ENCODE data around the gene ADCY1. TPM values are rescaled to one million over a fixed set of nuclear protein-coding genes. Genes with fewer than 3 reads are reported as not detected.

ADCY1 gene
- total RNA-seq, 1 experiment from 2014 or later: not detected

GRCh38 chr7:45617166-45617565 lies 43.0 kb downstream of the ADCY1 start:
- H3K4me3 ChIP-seq: no peak overlapping the region
- DNase-seq: no peak
- no peak overlapping the region for H3K27ac ChIP-seq
- no peaks in the 10 kb centered on the region for H3K27me3 ChIP-seq
- no peaks in the 10 kb centered on the region for H3K4me1 ChIP-seq
- H3K36me3 ChIP-seq: no peaks in the 10 kb centered on the region
- no peaks in the 10 kb centered on the region for H3K9me3 ChIP-seq (replicated peaks)

GRCh38 chr7:45622058-45622457 lies 47.9 kb downstream of the ADCY1 start:
- no peak for DNase-seq
- Histone ChIP-seq H3K9me3 (replicated peaks) (no peaks in the 10 kb centered on the region), H3K4me1 (no peaks in the 10 kb centered on the region), H3K27me3 (peaks cover 11% of the 10 kb centered on the region; the same call in 1 of the 2 replicates), H3K27ac (no peak overlapping the region), H3K4me3 (no peak overlapping the region), H3K36me3 (no peaks in the 10 kb centered on the region)

GRCh38 chr7:45623157-45623556 lies 49.0 kb downstream of the ADCY1 start:
- Histone ChIP-seq H3K27ac (no peak overlapping the region), H3K27me3 (peaks cover 11% of the 10 kb centered on the region; the same call in 1 of the 2 replicates), H3K4me1 (no peaks in the 10 kb centered on the region), H3K36me3 (no peaks in the 10 kb centered on the region), H3K9me3 (replicated peaks) (no peaks in the 10 kb centered on the region), H3K4me3 (no peak overlapping the region)
- no peak for DNase-seq

- no peaks in the 10 kb centered on the region for H3K4me1 ChIP-seq
- no peak for DNase-seq
- no peaks in the 10 kb centered on the region for H3K36me3 ChIP-seq
- no peak overlapping the region for H3K4me3 ChIP-seq
- no peak overlapping the region for H3K27ac ChIP-seq
- H3K9me3 ChIP-seq (replicated peaks): no peaks in the 10 kb centered on the region
- peaks cover 11% of the 10 kb centered on the region; the same call in 1 of the 2 replicates for H3K27me3 ChIP-seq
Measured at GRCh38 chr7:45623740-45624391, 49.7 kb downstream of the ADCY1 start.

- Histone ChIP-seq H3K36me3 (no peaks in the 10 kb centered on the region), H3K27ac (no peak overlapping the region), H3K4me1 (no peaks in the 10 kb centered on the region), H3K9me3 (replicated peaks) (no peaks in the 10 kb centered on the region), H3K4me3 (no peak overlapping the region), H3K27me3 (peaks cover 11% of the 10 kb centered on the region; the same call in 1 of the 2 replicates)
- DNase-seq: no peak
Measured at GRCh38 chr7:45624392-45624760, 50.2 kb downstream of the ADCY1 start.

- Histone ChIP-seq H3K4me1 (no peaks in the 10 kb centered on the region), H3K9me3 (replicated peaks) (no peaks in the 10 kb centered on the region), H3K36me3 (no peaks in the 10 kb centered on the region), H3K4me3 (no peak overlapping the region), H3K27ac (no peak overlapping the region), H3K27me3 (peaks cover 11% of the 10 kb centered on the region; the same call in 1 of the 2 replicates)
- DNase-seq: no peak
Measured at GRCh38 chr7:45625067-45625466, 50.9 kb downstream of the ADCY1 start.

- no peaks in the 10 kb centered on the region for H3K9me3 ChIP-seq (replicated peaks)
- no peak overlapping the region for H3K27ac ChIP-seq
- H3K27me3 ChIP-seq: peaks cover 11% of the 10 kb centered on the region; the same call in 1 of the 2 replicates
- H3K4me3 ChIP-seq: no peak overlapping the region
- DNase-seq: no peak
- no peaks in the 10 kb centered on the region for H3K4me1 ChIP-seq
- H3K36me3 ChIP-seq: no peaks in the 10 kb centered on the region
Measured at GRCh38 chr7:45625714-45626440, 51.7 kb downstream of the ADCY1 start.

GRCh38 chr7:45626441-45627430 lies 52.6 kb downstream of the ADCY1 start:
- Histone ChIP-seq H3K27me3 (peaks cover 11% of the 10 kb centered on the region; the same call in 1 of the 2 replicates), H3K4me1 (no peaks in the 10 kb centered on the region), H3K9me3 (replicated peaks) (no peaks in the 10 kb centered on the region), H3K27ac (no peak overlapping the region), H3K36me3 (no peaks in the 10 kb centered on the region), H3K4me3 (no peak overlapping the region)
- DNase-seq: no peak

GRCh38 chr7:45627691-45628456 lies 53.7 kb downstream of the ADCY1 start:
- no peak for DNase-seq
- Histone ChIP-seq H3K4me3 (no peak overlapping the region), H3K36me3 (no peaks in the 10 kb centered on the region), H3K27me3 (peaks cover 6% of the 10 kb centered on the region; the same call in 1 of the 2 replicates), H3K9me3 (replicated peaks) (no peaks in the 10 kb centered on the region), H3K27ac (no peak overlapping the region), H3K4me1 (no peaks in the 10 kb centered on the region)

- Histone ChIP-seq H3K4me3 (no peak overlapping the region), H3K27me3 (0 out of 2 replicates have a peak, but pooled peaks cover 3% of the 10 kb centered on the region), H3K9me3 (replicated peaks) (no peaks in the 10 kb centered on the region)
Measured at GRCh38 chr7:45631569-45631968, 57.4 kb downstream of the ADCY1 start.

GRCh38 chr7:45636733-45637132 lies 62.6 kb downstream of the ADCY1 start:
- Histone ChIP-seq H3K4me3 (no peak overlapping the region), H3K4me1 (no peaks in the 10 kb centered on the region), H3K9me3 (replicated peaks) (no peaks in the 10 kb centered on the region; the same call in 1 of the 2 replicates), H3K27ac (no peak overlapping the region), H3K36me3 (no peaks in the 10 kb centered on the region), H3K27me3 (0 out of 2 replicates have a peak, but pooled peaks cover 5% of the 10 kb centered on the region)
- DNase-seq: no peak

More at GRCh38 chr7:45631569-45631968, 57.4 kb downstream of the ADCY1 start:
- no peak for DNase-seq
- Histone ChIP-seq H3K36me3 (no peaks in the 10 kb centered on the region), H3K4me1 (no peaks in the 10 kb centered on the region), H3K27ac (no peak overlapping the region)

GRCh38 chr7:45638916-45639315 lies 64.7 kb downstream of the ADCY1 start:
- no peak overlapping the region for H3K27ac ChIP-seq
- H3K4me1 ChIP-seq: no peaks in the 10 kb centered on the region
- DNase-seq: no peak
- H3K9me3 ChIP-seq (replicated peaks): no peaks in the 10 kb centered on the region; the same call in 1 of the 2 replicates
- no peaks in the 10 kb centered on the region for H3K36me3 ChIP-seq
- H3K27me3 ChIP-seq: 0 out of 2 replicates have a peak, but pooled peaks cover 8% of the 10 kb centered on the region
- no peak overlapping the region for H3K4me3 ChIP-seq

GRCh38 chr7:45642044-45642443 lies 67.9 kb downstream of the ADCY1 start:
- H3K9me3 ChIP-seq (replicated peaks): no peaks in the 10 kb centered on the region; the same call in 1 of the 2 replicates
- H3K4me3 ChIP-seq: no peak overlapping the region
- H3K27me3 ChIP-seq: 0 out of 2 replicates have a peak, but pooled peaks cover 7% of the 10 kb centered on the region
- H3K36me3 ChIP-seq: no peaks in the 10 kb centered on the region
- no peak for DNase-seq
- H3K27ac ChIP-seq: no peak overlapping the region
- no peaks in the 10 kb centered on the region for H3K4me1 ChIP-seq

GRCh38 chr7:45643630-45644029 lies 69.5 kb downstream of the ADCY1 start:
- DNase-seq: no peak
- Histone ChIP-seq H3K27me3 (0 out of 2 replicates have a peak, but pooled peaks cover 7% of the 10 kb centered on the region), H3K9me3 (replicated peaks) (no peaks in the 10 kb centered on the region), H3K36me3 (no peaks in the 10 kb centered on the region), H3K4me1 (no peaks in the 10 kb centered on the region), H3K4me3 (no peak overlapping the region), H3K27ac (no peak overlapping the region)

Data from SJCRH30 (cell line).